Measurements from ENCODE around the gene PRR18.

DNA sequence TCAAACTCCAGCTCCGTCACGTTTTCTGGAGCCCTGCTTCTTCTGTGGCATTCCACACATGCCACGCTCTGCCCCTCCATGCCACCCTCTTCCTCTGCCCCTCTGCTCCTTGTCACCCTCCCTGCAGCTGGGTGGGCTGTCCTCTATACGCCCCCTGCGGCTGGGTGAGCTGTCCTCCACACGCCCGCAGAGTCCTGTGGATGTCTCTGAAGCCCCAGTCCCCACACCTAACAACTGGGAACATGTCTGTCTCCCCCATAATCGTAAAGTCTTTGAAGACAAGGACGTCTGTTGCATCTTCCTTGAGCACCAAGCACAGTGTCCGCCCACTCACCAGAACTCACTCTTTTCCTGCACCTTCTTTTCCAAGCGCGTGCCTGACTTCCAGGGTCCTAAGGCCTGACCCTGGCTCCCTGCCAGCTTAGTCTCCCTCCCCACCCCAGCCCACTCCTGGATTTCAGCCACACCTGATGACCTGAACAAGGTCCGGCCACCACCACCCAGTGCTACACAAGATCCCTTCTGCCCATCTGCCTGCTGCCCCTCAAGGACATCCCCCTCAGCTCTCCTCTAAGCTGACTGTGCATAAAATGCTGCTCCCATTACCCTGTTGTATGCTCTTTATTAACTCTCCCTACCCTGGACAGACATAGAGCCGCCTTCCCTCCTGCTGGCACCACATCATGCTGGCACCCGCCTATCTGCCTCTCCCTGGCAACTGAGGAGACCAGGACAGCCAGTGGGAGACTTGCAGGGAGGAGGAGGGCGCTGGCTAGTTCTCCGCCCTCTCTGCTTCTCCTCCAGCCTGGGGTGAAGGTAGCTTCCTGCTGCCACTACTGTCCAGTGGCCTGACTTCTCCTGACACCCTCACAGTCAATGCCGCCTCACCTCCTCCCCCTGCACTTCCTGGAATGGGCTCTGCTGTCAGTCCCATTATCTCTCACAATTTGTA, 10.7 kb upstream of the PRR18 start:
- TF ChIP-seq CTCF (conservative IDR thresholded peaks at IDR 0.05 in 1 of 2, IDR thresholded peaks at IDR 0.05 in 1 of 2; ENCODE audit: low read depth in 1 of 2, low read length in 2 of 2) (no peak), EZH2 (IDR thresholded peaks at IDR 0.05; ENCODE audit: low read length, missing control alignments) (no peak)

Measured in fibroblast of lung (primary cell).